VCaP (cell line): ENCODE measurements around the gene NCKAP5.

Experiments used
- H3K27ac ChIP-seq: fragments of 450-650 bp; 2 replicates; pipeline ENCODE4 v1.5.1; 2017
- TF ChIP-seq, protein P1 (sequence below): fragments of 450-650 bp; conservative IDR thresholded peaks from 2 replicates; pipeline ENCODE4 v1.5.1; 2017; ENCODE audit warnings: mild to moderate bottlenecking, moderate library complexity

NCKAP5 gene

DNA sequence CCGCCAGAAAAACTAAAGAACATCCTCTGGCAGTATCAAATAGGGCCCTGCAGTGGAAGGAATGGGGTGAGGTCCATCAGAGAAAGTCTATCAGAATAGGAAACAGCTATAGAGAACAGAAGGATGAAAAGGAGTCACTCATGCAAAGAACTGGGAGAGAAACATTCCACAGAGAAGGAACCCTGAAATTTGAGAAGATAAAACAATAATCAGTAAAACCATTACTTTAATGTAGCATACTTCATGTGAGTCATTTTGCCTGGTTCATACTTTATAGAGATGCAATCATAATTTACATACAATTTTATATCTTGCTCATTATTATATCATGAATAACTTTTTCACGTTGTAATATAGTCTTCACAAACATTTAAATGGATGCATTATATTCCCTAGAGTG lies 402.2 kb downstream of the NCKAP5 start:
- TF ChIP-seq, protein P1, sequence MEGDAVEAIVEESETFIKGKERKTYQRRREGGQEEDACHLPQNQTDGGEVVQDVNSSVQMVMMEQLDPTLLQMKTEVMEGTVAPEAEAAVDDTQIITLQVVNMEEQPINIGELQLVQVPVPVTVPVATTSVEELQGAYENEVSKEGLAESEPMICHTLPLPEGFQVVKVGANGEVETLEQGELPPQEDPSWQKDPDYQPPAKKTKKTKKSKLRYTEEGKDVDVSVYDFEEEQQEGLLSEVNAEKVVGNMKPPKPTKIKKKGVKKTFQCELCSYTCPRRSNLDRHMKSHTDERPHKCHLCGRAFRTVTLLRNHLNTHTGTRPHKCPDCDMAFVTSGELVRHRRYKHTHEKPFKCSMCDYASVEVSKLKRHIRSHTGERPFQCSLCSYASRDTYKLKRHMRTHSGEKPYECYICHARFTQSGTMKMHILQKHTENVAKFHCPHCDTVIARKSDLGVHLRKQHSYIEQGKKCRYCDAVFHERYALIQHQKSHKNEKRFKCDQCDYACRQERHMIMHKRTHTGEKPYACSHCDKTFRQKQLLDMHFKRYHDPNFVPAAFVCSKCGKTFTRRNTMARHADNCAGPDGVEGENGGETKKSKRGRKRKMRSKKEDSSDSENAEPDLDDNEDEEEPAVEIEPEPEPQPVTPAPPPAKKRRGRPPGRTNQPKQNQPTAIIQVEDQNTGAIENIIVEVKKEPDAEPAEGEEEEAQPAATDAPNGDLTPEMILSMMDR, result no peak

DNA sequence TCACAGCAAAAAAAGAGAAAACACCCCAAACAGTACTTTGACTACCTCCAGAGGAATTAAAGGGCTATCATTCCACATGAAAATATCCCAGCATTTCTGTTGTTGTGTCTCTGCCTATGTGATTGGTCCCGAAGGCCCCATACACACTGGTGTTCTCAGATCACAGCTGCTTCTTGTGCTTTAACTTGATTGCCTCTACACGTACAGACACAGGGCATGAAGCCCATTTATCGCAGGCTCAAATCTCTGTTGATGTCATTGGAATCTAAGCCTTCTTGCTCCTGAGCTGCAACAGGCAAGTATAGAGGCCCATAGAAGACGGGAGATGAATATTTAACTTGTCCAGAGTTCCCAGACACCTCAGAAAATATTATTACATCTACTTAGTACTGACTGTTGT lies 405.2 kb downstream of the NCKAP5 start:
- TF ChIP-seq, protein P1, result no peak

More for the DNA sequence above, 402.2 kb downstream of the NCKAP5 start:
- H3K27ac ChIP-seq, result no peak overlapping the region

DNA sequence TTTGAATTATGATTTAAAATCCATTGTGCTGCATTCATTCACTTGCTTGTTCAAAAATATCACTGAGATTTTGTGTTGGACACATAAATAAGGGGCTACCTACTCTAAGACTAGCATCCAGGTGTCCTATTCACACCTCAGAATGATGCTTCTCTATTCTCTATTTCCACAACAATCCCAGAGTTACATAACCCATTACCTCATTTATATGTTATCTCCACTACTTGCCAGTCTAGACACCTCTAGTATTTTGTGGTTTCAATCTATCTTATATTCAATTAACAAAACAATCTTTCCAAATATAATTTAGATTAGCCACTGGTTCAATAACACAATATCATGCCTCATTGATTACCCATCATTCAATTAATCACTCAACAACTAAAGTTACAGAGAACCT lies 409.8 kb downstream of the NCKAP5 start:
- no peak overlapping the region for H3K27ac ChIP-seq
- TF ChIP-seq, protein P1, result no peak

More for the DNA sequence above, 405.2 kb downstream of the NCKAP5 start:
- no peak overlapping the region for H3K27ac ChIP-seq

DNA sequence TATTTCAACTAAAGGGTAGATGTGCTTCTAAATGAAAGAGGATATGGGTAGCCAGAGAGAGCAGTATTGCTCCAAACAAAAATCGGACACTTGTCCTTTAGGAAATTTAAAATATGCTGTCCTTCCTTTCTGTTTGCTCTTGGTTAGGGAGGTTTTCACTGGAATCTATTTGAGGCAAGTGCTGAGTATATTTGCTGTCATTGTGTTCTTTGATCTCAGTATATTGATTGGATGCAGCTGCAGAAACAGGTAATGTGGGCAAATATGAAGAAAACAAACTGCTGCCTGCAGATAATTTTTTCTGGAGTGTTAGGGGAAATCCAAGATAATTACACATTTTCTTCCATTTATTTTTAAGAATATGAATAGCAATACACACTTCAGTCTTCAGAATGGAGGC lies 410.2 kb downstream of the NCKAP5 start:
- TF ChIP-seq, protein P1, result no peak
- no peak overlapping the region for H3K27ac ChIP-seq

DNA sequence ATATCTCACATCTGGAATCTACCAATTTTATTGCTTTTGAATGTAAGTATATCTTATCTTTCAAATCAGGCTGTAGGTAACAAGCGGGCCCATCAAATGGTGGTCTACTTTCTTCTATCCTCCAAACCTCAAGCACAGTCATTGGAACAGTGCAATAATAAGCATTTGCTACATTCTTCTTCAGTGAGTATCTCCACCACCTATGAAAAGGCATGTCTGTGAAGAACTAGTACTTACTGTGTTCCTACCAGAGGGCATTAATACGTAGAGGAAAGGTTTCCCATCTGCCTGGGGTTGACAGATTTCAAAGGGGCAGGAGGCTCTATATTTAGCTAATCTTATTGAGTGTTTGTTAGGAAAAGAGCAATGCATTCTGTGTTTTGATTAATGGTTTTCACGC lies 411.1 kb downstream of the NCKAP5 start:
- TF ChIP-seq, protein P1, result no peak
- no peak overlapping the region for H3K27ac ChIP-seq

DNA sequence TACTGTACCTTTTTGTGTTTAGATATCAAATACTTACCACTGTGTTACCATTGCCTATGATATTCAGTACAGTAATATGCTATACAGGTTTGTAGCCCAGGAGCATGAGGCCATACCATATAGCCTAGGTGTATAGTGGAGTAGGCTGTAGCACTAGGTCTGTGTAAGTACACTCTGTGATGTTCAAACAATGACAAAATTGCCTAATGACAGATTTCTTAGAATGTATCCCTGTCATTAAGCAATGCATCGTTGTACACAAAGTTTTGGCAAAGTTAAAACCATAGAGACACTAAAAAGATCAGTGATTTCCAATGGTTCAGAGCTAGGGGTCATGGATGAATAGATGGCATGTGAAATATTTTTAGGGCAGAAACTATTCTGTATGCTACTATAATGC lies 415.5 kb downstream of the NCKAP5 start:
- H3K27ac ChIP-seq, result no peak overlapping the region
- TF ChIP-seq, protein P1, result no peak

DNA sequence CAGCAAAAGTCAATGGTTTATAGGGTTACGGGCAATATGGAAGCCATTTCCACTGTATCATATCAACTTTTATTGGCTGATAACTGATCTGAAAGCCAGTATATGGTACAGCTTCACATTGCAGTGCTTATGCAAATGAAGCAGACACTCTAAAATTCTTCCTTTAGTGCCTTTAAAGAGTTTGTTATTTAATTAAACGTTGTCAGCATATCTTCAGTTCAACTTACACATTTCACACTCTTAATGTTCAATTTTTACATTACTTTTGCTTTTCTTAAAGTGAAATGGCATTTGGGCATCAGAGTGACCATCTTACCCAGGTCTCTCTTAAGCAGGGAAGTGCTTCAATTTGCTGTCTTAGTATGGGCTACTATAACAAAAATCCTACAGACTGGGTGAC lies 420.1 kb downstream of the NCKAP5 start:
- TF ChIP-seq, protein P1, result no peak
- H3K27ac ChIP-seq, result no peak overlapping the region

DNA sequence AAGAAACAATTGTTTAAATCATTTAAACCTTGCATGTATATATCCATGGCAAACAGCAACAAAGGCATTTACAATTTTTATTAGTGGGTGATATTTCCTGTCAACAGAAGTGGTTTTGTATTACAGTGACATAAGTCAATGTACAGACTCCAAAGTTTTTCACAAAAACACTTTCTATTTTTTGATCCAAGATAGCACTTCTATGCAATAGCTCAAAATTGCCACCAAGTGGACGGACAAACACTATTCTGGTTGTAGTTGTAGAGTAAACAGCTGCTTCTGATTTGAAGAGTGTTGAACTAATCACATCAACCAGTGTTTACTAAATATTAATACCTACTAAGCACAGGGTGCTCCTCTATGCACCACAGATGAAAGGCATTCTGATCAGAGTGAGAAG lies 421.4 kb downstream of the NCKAP5 start:
- H3K27ac ChIP-seq, result no peak overlapping the region
- TF ChIP-seq, protein P1, result peak; percentile 34
